H9 (cell line): ENCODE data around the gene CAMTA1. TPM values are rescaled to one million over a fixed set of nuclear protein-coding genes. Genes with fewer than 3 reads are reported as not detected.

ENCODE experiments used
- DNase-seq: peaks from one replicate; pipeline ENCODE4 v3.0.0-alpha.2; 2017
- H2AFZ ChIP-seq: one replicate; pipeline ENCODE4 v1.6.1; 2013; ENCODE audit warnings: mild to moderate bottlenecking, low read length, control low read depth, moderate library complexity
- H2AK5ac ChIP-seq: 2 replicates; pipeline ENCODE4 v1.6.1; 2013; ENCODE audit warnings: low read length, control low read depth, mixed read lengths; ENCODE audit not compliant: insufficient read length
- H2BK120ac ChIP-seq: one replicate; pipeline ENCODE4 v1.6.1; 2013; ENCODE audit warnings: low read depth, mild to moderate bottlenecking, low read length, control low read depth, inconsistent platforms; ENCODE audit not compliant: poor library complexity, severe bottlenecking
- H2BK12ac ChIP-seq: 2 replicates; pipeline ENCODE4 v1.6.1; 2013; ENCODE audit warnings: low read length, control low read depth, mixed read lengths, low read depth; ENCODE audit not compliant: insufficient read length
- H2BK15ac ChIP-seq: 2 replicates; pipeline ENCODE4 v1.6.1; 2013; ENCODE audit warnings: low read depth, low read length, control low read depth
- H2BK20ac ChIP-seq: one replicate; pipeline ENCODE4 v1.6.1; 2013; ENCODE audit warnings: low read depth, mild to moderate bottlenecking, low read length, control low read depth, inconsistent platforms; ENCODE audit not compliant: poor library complexity, severe bottlenecking
- H2BK5ac ChIP-seq: 2 replicates; pipeline ENCODE4 v1.6.1; 2013; ENCODE audit warnings: low read length, control low read depth, mixed read lengths; ENCODE audit not compliant: insufficient read length
- H3K14ac ChIP-seq: 2 replicates; pipeline ENCODE4 v1.6.1; 2013; ENCODE audit warnings: low read length, control low read depth; ENCODE audit not compliant: insufficient read depth
- H3K18ac ChIP-seq: 2 replicates; pipeline ENCODE4 v1.6.1; 2013; ENCODE audit warnings: low read depth, mild to moderate bottlenecking, mixed read lengths, low read length, control low read depth; ENCODE audit not compliant: insufficient read length
- H3K23ac ChIP-seq: 2 replicates; pipeline ENCODE4 v1.6.1; 2013; ENCODE audit warnings: low read length, control low read depth, mixed read lengths, low read depth; ENCODE audit not compliant: insufficient read length
- H3K23me2 ChIP-seq: 2 replicates; pipeline ENCODE4 v1.6.1; 2013; ENCODE audit warnings: low read depth, mild to moderate bottlenecking, mixed read lengths, low read length, control low read depth; ENCODE audit not compliant: insufficient read length, poor library complexity, severe bottlenecking
- H3K27ac ChIP-seq: 2 replicates; pipeline ENCODE4 v1.5.1; 2013; ENCODE audit warnings: low read length, control low read depth, mixed read lengths, low read depth; ENCODE audit not compliant: insufficient read length
- H3K27me3 ChIP-seq: 2 replicates; pipeline ENCODE4 v1.6.1; 2013; ENCODE audit warnings: low read length, control low read depth, inconsistent platforms; ENCODE audit not compliant: insufficient read depth
- H3K4ac ChIP-seq: 2 replicates; pipeline ENCODE4 v1.6.1; 2013; ENCODE audit warnings: low read depth, mild to moderate bottlenecking, control low read depth, inconsistent platforms, low read length, moderate library complexity
- H3K4me1 ChIP-seq: 2 replicates; pipeline ENCODE4 v1.6.1; 2013; ENCODE audit warnings: low read length, control low read depth, inconsistent platforms; ENCODE audit not compliant: insufficient read depth
- H3K4me2 ChIP-seq: 2 replicates; pipeline ENCODE4 v1.6.1; 2013; ENCODE audit warnings: low read length, control low read depth, mixed read lengths; ENCODE audit not compliant: insufficient read length, insufficient read depth
- H3K56ac ChIP-seq: 2 replicates; pipeline ENCODE4 v1.6.1; 2013; ENCODE audit warnings: low read depth, mild to moderate bottlenecking, mixed read lengths, low read length, control low read depth; ENCODE audit not compliant: insufficient read length
- H3K79me1 ChIP-seq: 2 replicates; pipeline ENCODE4 v1.6.1; 2013; ENCODE audit warnings: low read depth, mild to moderate bottlenecking, moderate library complexity, low read length, control low read depth, inconsistent platforms; ENCODE audit not compliant: insufficient read depth, poor library complexity, severe bottlenecking
- H3K79me2 ChIP-seq: 2 replicates; pipeline ENCODE4 v1.6.1; 2013; ENCODE audit warnings: low read length, control low read depth, inconsistent platforms; ENCODE audit not compliant: insufficient read depth
- H3K9ac ChIP-seq: 2 replicates; pipeline ENCODE4 v1.6.1; 2013; ENCODE audit warnings: low read length, control low read depth, mixed read lengths; ENCODE audit not compliant: insufficient read length; ENCODE audit errors: extremely low read depth
- H3K9me3 ChIP-seq: one replicate; pipeline ENCODE4 v1.6.1; 2013; ENCODE audit warnings: low read depth, low read length, inconsistent platforms; ENCODE audit not compliant: control insufficient read depth
- H3T11ph ChIP-seq: one replicate; pipeline ENCODE4 v1.6.1; 2013; ENCODE audit warnings: mild to moderate bottlenecking, low read length, control low read depth, inconsistent platforms
- H4K20me1 ChIP-seq: one replicate; pipeline ENCODE4 v1.6.1; 2013; ENCODE audit not compliant: control insufficient read depth, insufficient read length, insufficient read depth
- H4K5ac ChIP-seq: 2 replicates; pipeline ENCODE4 v1.6.1; 2013; ENCODE audit warnings: low read depth, mild to moderate bottlenecking, mixed read lengths, low read length, control low read depth; ENCODE audit not compliant: insufficient read length
- H4K8ac ChIP-seq: replicated peaks from 2 replicates; pipeline ENCODE4 v1.6.1; 2013; ENCODE audit warnings: low read length, control low read depth, mixed read lengths, low read depth; ENCODE audit not compliant: insufficient read length
- H4K91ac ChIP-seq: 2 replicates; pipeline ENCODE4 v1.6.1; 2013; ENCODE audit warnings: low read depth, mild to moderate bottlenecking, moderate library complexity, mixed read lengths, low read length, control low read depth; ENCODE audit not compliant: insufficient read length
- H3K27ac Mint-ChIP-seq, 3 experiments: 2 replicates in 2 of 3; 3 replicates in 1 of 3; pipeline ENCODE4 v1.8.0; 2020 to 2021; ENCODE audit warnings: mixed read lengths in 3 of 3, mild to moderate bottlenecking in 1 of 3, moderate library complexity in 1 of 3
- H3K27me3 Mint-ChIP-seq: 2 replicates; pipeline ENCODE4 v1.8.0; 2021; ENCODE audit warnings: low read depth, mild to moderate bottlenecking, moderate library complexity, mixed read lengths
- H3K36me3 Mint-ChIP-seq, 3 experiments: 2 replicates in 2 of 3; 3 replicates in 1 of 3; pipeline ENCODE4 v1.8.0; 2020 to 2021; ENCODE audit warnings: low read depth in 3 of 3, mixed read lengths in 3 of 3; ENCODE audit not compliant: insufficient read depth in 1 of 3
- H3K4me1 Mint-ChIP-seq, 2 experiments: 2 replicates each; pipeline ENCODE4 v1.8.0; 2020; ENCODE audit warnings: mixed read lengths in 2 of 2
- H3K4me3 Mint-ChIP-seq, 2 experiments: 2 replicates in 1 of 2; 3 replicates in 1 of 2; pipeline ENCODE4 v1.8.0; 2020 to 2021; ENCODE audit warnings: mild to moderate bottlenecking in 2 of 2, mixed read lengths in 2 of 2, moderate library complexity in 1 of 2
- H3K9me3 Mint-ChIP-seq, 2 experiments: 2 replicates in 1 of 2; 3 replicates in 1 of 2; pipeline ENCODE4 v1.8.0; 2020; ENCODE audit warnings: mild to moderate bottlenecking in 2 of 2, mixed read lengths in 2 of 2, moderate library complexity in 1 of 2
- CTCF ChIP-seq: fragments of 200-600 bp; sonication (generic); conservative IDR thresholded peaks from 3 replicates; pipeline ENCODE4 v1.8.0; 2021; ENCODE audit warnings: antibody characterized with exemption, mild to moderate bottlenecking
- total RNA-seq: library from RNA; stranded (reverse); gene quantifications from 2 replicates; pipeline ENCODE4 v1.2.1, GENCODE V29; 2021

Gene CAMTA1
- total RNA-seq, 1 experiment from 2014 or later: 115 TPM

- Histone ChIP-seq H2BK20ac (no peak overlapping the region), H4K5ac (no peak overlapping the region), H3K27me3 (no peaks in the 10 kb centered on the region), H3K23ac (no peak overlapping the region), H2BK15ac (no peak overlapping the region), H2AK5ac (no peak overlapping the region), H3T11ph (no peak overlapping the region), H3K4me2 (no peak overlapping the region), H3K4me1 (peaks cover 8% of the 10 kb centered on the region; the same call in 1 of the 2 replicates), H3K56ac (no peak overlapping the region), H3K79me2 (no peaks in the 10 kb centered on the region), H2BK120ac (no peak overlapping the region), H3K27ac (no peak overlapping the region), H4K91ac (no peak overlapping the region), H2AFZ (no peak overlapping the region), H3K79me1 (peaks cover 3% of the 10 kb centered on the region), H2BK5ac (no peak overlapping the region), H3K23me2 (no peaks in the 10 kb centered on the region), H2BK12ac (no peak overlapping the region), H3K9ac (no peak overlapping the region), H3K14ac (no peak overlapping the region), H3K18ac (no peak overlapping the region), H3K4ac (no peak overlapping the region), H4K8ac (no peak overlapping the region), H3K9me3 (no peaks in the 10 kb centered on the region), H4K20me1 (no peaks in the 10 kb centered on the region)
- no peak for TF ChIP-seq CTCF
- H3K9me3 Mint-ChIP-seq: no peaks in the 10 kb centered on the region
- peaks cover 53 to 57% of the 10 kb centered on the region in 2 experiments for H3K4me1 Mint-ChIP-seq
- H3K27ac Mint-ChIP-seq: 0 out of 7 replicates have a peak overlapping the region, but pooled peaks of 1 of the 3 experiments have one; percentile 23
- H3K36me3 Mint-ChIP-seq: peaks cover 0 to 4% (median 0%) of the 10 kb centered on the region in 3 experiments; a peak in 4 of 7 replicates
- DNase-seq: no peak
- H3K27me3 Mint-ChIP-seq: no peaks in the 10 kb centered on the region
- no peak overlapping the region for H3K4me3 Mint-ChIP-seq
Observed at GRCh38 chr1:6870571-6870970, 85.3 kb downstream of the CAMTA1 start.
